HG02571 (cell line): ENCODE data around the gene REV3L.
"Not testable (repeated sequence)": the region's sequence is repeated elsewhere in the genome, so short reads cannot be mapped to it uniquely, and the experiment has no call there.

Experiments
- ATAC-seq: cut with Tn5 transposase; IDR thresholded peaks from one replicate; pipeline ENCODE4 v1.9.1; 2021; ENCODE audit warnings: mild to moderate bottlenecking, moderate library complexity; ENCODE audit not compliant: unreplicated experiment

Gene REV3L

GRCh38 chr6:111499269-111499793 lies 16.3 kb upstream of the REV3L start:
- no peak for ATAC-seq

GRCh38 chr6:111494951-111495635 lies 12.1 kb upstream of the REV3L start:
- no peak for ATAC-seq

- no peak for ATAC-seq
These were observed 9.5 kb upstream of the REV3L start for GRCh38 chr6:111492499-111492898.

- no peak for ATAC-seq
These were observed 7.0 kb upstream of the REV3L start for GRCh38 chr6:111490067-111490466.

- no peak for ATAC-seq
These were observed 4.6 kb upstream of the REV3L start for GRCh38 chr6:111487661-111488060.

GRCh38 chr6:111486921-111487320 lies 3.9 kb upstream of the REV3L start:
- no peak for ATAC-seq

- ATAC-seq = no peak
These were observed 3.5 kb upstream of the REV3L start for GRCh38 chr6:111486475-111486874.

GRCh38 chr6:111485342-111485741 lies 2.3 kb upstream of the REV3L start:
- ATAC-seq = no peak

- no peak for ATAC-seq
These were observed 1.6 kb upstream of the REV3L start for GRCh38 chr6:111484633-111484930.

GRCh38 chr6:111483736-111484632 lies 966 bp upstream of the REV3L start:
- peak; percentile 50 for ATAC-seq

- peak; percentile 21 for ATAC-seq
These were observed 645 bp downstream of the REV3L start for GRCh38 chr6:111482188-111482958.

GRCh38 chr6:111481836-111482187 lies 1.2 kb downstream of the REV3L start:
- ATAC-seq = no peak

GRCh38 chr6:111480988-111481822 lies 1.8 kb downstream of the REV3L start:
- ATAC-seq = no peak

- no peak for ATAC-seq
These were observed 4.3 kb downstream of the REV3L start for GRCh38 chr6:111478749-111479148.

- ATAC-seq = no peak
These were observed 4.9 kb downstream of the REV3L start for GRCh38 chr6:111478064-111478476.

GRCh38 chr6:111477481-111477938 lies 5.5 kb downstream of the REV3L start:
- no peak for ATAC-seq

- not testable (repeated sequence) for ATAC-seq
These were observed 7.0 kb downstream of the REV3L start for GRCh38 chr6:111476061-111476460.

GRCh38 chr6:111474771-111475170 lies 8.2 kb downstream of the REV3L start:
- ATAC-seq = no peak

GRCh38 chr6:111474106-111474505 lies 8.9 kb downstream of the REV3L start:
- no peak for ATAC-seq

- no peak for ATAC-seq
These were observed 10.0 kb downstream of the REV3L start for GRCh38 chr6:111472933-111473435.
